Activated CD4-positive, alpha-beta T cell treated with anti-CD3 and anti-CD28 coated beads for 4 hours (primary cell): ENCODE results near the gene TTR.

Source experiments
- DNase-seq, 2 donors: peaks; one replicate each; pipeline ENCODE4 v3.0.0-alpha.2; 2020

Gene TTR

DNA sequence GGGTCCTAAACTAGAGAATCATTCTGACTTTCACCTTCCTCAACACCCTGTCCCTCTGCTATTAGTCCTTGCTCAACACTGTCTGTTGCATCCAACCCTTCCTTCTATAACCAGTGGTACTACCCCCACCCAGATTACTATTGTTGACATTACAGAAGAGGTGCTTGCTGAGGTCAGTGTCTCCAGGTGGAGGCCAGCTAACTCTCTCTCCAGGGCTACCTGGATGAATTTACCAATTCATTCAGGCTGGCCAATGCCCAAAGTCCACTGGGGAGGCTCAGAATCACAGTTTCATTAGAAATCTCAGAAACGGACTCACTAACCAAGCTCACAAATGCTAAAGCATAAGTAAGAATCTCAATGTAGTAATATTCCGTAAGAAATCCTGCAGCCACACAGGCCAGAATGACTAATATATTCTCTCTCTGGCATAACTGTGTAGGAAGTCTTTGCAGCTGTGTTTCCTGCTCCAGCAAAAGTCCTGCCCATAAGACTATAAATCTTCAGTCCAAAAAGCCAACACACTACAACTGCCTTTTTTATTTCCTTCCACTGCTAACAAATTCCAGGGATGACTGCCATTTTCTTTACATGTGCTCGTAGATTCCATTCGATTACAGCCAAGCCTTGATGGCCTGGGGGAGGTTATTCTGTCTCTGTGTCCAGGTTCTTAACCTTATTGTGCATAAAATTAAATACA, 10.0 kb upstream of the TTR start:
- no peak for DNase-seq

DNA sequence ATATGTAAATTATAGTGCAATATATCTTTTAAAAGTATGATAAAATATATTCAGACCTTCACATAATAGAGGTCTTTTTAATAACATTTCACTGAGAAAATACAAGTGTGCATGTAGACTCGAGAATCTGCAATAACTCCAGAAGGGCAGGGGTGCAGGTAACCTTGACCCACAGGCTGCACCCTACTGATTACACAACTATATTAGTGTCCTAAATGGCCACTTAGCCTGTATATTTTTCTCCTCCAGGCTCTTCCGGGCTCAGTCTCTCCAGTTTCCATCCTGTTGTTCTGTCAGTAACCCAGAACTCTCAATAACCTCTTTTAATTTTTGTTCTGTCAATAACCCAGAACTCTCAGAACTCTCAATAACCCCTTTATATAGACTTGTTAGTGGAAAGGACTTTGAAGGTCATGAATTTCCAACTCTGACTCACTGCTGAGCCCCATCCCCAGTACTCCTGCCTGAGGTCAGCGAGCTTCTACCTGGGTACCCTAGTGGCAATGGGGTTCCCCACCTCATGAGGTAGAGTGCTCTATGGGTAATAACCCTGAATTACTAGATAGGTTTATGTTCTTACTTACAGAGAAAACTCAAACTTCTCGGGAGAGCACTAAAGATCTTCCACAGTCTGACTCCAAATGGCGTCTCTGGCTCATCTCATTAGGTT, 8.4 kb upstream of the TTR start:
- no peak for DNase-seq

DNA sequence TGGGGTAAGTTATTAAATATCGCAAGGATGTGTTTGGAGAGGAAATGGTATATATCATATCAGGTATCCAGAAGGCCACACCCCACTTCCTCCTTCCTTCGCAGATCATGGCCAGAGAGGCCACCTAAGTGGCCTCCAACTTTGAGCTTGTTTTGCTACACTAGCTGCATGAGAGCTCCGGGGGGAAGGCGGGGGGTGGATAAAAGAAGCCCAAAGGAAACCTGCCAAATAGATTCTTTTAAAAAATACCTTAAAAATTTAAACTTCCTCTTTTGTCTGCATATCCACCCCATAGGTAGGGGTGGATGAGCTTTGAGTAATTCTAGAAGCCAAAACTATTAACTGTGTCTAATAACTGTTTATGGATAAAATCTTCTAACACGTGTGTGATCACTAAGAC, 5.7 kb upstream of the TTR start:
- DNase-seq = no peak

DNA sequence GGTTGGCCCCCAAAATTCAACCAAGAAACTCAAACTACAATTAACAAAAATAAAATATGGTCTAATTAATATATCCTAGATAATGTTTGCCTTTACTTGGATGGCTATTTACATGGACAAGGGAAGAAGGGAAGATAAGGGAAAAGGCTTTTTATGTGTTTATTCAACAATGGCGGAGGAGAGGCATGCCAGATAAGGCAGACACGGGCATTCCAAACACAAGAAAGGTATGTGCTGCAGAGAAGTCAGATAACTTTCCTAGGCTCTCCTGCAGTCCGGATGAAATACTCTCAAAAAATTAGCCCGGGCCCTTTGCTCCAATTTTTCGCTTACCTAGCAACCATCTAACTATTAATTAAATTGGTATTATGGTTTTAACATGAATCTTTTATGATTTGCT, 5.1 kb upstream of the TTR start:
- no peak for DNase-seq

DNA sequence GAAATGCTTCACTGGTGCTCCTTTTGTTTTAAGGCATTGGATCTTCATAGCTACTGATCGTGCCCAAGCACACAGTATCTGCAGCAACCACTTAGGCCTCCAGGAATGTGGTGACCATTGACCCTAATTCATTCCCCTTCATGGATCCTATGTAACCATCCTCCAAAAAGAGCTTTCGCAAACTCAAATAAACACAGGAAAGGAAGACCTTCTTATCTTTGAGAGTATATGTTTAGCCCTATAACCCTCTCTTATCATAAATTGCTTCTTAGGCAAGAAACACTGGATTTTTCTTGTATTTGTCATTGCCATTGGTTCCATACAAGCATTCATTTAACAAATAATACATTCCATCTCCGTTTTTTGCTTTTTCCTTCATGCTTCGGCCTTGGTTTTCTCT, 4.1 kb upstream of the TTR start:
- no peak for DNase-seq

DNA sequence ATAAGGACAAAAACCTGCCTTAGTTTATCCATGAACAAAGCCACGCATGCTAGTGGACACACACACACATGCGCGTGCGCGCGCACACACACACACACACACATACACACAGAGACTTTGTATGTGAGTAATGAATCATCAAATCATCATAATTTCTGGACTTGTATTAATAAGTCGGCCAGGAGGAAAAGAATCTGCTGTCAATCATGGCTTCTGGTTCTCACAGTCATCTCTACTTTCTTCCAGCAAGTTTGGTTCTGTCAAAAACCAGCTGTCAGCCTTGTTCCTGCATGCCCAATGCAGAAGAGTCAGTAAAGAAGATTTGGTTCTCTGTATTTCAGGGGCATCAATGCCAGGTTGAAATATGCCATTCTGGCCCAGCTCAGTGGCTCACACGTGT, 1.1 kb upstream of the TTR start:
- no peak for DNase-seq

DNA sequence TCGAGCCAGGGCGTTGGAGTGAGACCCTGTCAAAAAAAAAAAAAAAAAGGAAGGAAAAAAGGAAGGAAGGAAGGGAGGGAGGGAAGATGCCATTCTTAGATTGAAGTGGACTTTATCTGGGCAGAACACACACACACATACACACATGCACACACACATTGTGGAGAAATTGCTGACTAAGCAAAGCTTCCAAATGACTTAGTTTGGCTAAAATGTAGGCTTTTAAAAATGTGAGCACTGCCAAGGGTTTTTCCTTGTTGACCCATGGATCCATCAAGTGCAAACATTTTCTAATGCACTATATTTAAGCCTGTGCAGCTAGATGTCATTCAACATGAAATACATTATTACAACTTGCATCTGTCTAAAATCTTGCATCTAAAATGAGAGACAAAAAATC, 564 bp upstream of the TTR start:
- no peak for DNase-seq

DNA sequence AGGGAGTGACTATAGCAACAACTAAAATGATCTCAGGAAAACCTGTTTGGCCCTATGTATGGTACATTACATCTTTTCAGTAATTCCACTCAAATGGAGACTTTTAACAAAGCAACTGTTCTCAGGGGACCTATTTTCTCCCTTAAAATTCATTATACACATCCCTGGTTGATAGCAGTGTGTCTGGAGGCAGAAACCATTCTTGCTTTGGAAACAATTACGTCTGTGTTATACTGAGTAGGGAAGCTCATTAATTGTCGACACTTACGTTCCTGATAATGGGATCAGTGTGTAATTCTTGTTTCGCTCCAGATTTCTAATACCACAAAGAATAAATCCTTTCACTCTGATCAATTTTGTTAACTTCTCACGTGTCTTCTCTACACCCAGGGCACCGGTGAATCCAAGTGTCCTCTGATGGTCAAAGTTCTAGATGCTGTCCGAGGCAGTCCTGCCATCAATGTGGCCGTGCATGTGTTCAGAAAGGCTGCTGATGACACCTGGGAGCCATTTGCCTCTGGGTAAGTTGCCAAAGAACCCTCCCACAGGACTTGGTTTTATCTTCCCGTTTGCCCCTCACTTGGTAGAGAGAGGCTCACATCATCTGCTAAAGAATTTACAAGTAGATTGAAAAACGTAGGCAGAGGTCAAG, 955 bp downstream of the TTR start:
- no peak for DNase-seq

DNA sequence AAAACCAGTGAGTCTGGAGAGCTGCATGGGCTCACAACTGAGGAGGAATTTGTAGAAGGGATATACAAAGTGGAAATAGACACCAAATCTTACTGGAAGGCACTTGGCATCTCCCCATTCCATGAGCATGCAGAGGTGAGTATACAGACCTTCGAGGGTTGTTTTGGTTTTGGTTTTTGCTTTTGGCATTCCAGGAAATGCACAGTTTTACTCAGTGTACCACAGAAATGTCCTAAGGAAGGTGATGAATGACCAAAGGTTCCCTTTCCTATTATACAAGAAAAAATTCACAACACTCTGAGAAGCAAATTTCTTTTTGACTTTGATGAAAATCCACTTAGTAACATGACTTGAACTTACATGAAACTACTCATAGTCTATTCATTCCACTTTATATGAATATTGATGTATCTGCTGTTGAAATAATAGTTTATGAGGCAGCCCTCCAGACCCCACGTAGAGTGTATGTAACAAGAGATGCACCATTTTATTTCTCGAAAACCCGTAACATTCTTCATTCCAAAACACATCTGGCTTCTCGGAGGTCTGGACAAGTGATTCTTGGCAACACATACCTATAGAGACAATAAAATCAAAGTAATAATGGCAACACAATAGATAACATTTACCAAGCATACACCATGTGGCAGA, 3.6 kb downstream of the TTR start:
- DNase-seq = no peak

DNA sequence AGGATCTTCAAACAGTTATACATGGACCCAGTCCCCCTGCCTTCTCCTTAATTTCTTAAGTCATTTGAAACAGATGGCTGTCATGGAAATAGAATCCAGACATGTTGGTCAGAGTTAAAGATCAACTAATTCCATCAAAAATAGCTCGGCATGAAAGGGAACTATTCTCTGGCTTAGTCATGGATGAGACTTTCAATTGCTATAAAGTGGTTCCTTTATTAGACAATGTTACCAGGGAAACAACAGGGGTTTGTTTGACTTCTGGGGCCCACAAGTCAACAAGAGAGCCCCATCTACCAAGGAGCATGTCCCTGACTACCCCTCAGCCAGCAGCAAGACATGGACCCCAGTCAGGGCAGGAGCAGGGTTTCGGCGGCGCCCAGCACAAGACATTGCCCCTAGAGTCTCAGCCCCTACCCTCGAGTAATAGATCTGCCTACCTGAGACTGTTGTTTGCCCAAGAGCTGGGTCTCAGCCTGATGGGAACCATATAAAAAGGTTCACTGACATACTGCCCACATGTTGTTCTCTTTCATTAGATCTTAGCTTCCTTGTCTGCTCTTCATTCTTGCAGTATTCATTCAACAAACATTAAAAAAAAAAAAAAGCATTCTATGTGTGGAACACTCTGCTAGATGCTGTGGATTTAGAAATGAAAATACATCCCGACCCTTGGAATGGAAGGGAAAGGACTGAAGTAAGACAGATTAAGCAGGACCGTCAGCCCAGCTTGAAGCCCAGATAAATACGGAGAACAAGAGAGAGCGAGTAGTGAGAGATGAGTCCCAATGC, 4.6 kb downstream of the TTR start:
- DNase-seq = no peak

DNA sequence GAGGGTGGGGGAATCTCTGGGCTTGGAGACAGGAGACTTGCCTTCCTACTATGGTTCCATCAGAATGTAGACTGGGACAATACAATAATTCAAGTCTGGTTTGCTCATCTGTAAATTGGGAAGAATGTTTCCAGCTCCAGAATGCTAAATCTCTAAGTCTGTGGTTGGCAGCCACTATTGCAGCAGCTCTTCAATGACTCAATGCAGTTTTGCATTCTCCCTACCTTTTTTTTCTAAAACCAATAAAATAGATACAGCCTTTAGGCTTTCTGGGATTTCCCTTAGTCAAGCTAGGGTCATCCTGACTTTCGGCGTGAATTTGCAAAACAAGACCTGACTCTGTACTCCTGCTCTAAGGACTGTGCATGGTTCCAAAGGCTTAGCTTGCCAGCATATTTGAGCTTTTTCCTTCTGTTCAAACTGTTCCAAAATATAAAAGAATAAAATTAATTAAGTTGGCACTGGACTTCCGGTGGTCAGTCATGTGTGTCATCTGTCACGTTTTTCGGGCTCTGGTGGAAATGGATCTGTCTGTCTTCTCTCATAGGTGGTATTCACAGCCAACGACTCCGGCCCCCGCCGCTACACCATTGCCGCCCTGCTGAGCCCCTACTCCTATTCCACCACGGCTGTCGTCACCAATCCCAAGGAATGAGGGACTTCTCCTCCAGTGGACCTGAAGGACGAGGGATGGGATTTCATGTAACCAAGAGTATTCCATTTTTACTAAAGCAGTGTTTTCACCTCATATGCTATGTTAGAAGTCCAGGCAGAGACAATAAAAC, 6.5 kb downstream of the TTR start:
- no peak for DNase-seq

DNA sequence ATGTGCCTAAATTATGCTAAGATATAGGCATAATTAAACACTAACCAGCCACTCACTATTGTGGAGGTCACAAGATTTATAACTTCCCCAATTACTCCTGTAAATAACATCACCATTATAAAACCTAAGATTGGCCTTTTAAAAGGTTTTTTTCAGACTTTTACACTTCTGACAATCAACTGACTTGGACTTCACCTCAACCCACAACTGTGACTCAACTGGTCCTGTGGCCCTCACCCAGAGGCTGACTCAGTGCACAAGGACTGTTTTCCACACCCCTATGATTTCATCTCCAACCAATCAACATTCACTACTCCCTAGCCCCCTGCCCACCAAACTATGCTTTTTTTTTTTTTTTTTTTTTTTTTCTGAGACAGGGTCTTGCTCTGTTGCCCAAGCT, 11.6 kb downstream of the TTR start:
- no peak for DNase-seq

DNA sequence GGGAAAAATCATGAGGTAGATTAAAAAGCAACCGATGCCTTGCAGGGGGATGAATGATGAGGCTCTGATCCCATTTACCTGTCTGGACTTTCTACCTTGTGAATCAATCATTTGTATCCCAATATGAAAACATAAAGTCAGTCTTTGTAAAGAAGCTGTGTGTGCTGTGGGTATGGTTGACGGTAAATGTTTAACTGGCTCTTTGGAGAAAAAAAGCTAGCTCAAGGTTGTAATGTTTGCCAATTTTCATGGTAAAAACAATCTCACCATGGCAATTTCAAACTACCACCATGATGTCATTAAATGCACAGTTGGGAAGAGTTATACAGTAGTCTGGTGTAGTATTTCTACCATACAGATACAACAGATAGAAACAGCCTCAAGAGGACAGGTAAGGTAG, 14.6 kb downstream of the TTR start:
- no peak for DNase-seq

DNA sequence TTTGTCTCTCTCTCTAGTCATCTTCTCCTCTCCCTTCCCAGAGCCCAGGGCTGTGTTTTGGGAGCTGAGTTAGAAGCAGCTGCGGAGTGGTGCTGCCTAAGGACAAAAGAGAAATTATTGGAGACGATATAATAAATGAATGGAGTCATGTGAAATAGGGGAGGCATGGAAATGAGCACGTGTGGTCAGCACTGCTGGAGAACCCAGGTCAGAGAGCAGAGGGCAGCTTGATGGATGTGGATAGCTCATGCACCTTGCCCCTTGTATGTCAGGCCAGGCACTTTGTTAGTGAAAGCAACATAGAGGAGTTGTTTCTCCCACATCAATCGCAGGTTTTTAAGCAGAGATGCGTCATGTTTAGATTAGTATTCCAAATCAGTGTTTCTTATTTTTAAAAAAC, 15.7 kb downstream of the TTR start:
- no peak for DNase-seq

DNA sequence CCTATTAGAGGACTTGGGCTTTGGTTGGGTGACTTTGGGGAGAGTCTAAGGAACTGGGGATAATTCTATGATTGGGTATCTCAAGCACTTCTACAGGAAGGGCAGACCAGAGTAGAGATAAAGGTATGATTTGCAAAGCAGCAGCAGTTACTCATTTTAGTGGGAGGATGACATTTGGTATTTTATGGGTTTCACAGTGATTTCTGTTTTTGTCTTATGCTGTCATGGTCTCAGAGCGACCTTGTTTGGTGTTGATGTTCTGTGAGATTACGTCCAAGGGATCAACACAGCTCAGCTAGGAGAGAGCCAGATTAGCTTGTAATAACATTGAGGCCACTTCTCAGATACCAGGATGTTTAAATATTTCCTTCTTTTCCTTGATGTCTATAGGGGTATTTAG, 18.2 kb downstream of the TTR start:
- no peak for DNase-seq

DNA sequence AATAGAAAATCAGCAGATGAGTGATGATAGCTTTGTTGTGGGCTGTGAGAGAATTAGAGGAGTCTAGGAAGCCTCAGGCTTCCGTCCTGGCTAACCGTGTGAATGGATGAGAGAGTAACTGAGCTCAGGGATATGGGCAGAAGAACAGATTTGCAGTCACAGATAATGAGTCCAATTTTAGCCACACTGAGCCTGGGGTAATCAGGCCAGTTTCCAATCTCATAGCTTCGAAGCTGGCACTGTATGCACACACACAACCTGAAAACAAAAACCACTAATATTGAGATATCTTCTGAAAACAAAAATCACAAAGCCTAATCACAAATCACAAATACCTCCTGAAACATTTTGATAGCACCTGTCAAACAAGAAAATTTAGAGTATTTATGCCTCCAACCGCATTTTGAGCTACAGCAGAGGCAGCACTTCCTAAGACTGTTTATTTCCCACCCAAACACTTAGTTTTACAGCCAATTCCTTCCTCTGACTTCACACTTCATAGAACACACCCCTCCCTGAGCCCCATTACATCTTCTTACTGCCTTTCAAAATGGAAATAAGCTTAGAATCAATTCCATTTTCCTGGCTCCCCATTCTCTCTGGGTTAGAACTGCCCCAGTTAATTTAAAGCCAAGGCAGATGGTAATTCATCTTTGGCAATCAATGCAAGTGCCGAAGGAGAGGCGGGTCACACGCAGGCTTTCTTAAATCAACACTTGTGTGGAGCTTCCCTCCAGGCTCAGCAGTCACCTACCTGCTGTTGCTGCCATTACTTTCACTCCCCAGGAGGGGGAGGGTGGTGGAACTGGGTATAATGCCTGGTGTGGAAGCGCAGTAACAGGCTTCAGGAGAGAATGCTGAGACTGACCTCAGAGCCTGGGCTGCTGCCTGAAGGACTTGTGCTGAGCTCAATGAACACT, 18.9 kb downstream of the TTR start:
- no peak for DNase-seq

DNA sequence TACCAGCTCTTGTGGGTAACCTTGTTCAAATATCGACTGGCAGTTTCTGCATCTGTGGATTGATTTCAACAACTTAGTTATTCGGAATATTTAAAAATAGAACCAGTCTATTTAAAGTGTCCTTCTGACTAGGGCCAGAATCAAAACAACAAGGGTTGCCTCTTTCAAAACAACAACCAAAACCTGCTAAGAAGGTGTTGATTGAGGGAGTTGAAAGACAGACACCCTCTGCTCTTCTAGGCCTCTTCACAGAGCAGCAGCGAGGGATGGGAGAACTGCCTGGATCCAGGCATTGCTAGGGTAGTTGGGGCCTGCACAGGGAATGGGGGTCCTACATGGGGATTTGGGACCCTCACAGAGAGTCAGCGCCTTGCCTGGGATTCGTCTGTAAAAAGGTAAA, 19.8 kb downstream of the TTR start:
- DNase-seq = no peak

DNA sequence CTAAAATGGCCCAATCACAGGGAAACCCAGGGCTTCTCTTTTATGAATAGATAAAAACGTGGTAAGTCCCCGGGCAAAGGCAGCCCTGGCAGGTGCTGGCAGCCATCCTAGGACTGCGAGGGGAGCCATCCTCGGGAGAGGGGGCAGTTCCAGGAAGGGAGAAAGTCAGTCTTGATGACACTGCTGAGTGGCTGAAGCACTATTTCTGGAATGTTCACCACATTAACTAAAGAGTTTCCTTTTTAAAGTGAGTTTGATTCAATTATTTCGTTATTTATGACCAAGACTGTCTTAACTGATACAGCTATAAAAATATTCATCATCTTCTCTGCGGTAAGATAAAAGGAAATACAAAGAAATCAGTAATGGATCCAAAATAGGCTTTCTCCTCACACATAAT, 20.4 kb downstream of the TTR start:
- no peak for DNase-seq

DNA sequence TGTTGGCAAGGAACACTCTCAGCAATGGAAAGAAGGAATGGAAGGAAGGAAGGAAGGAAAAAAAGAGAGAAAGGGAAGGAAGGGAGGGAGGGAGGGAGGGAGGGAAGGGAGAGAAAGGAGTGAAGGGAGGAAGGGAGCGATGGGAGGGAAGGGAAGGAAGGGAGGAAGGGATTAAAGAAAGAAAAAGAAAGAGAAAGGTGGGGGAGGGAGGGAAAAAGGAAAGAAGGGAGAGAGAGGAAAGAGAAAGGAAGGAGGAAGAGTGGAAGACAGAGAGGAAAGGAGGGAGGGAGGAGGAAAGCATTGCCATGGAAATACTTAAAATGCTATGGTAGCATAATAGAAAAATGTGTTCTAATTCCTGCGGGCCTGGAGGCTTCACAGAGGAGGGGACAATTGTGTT, 22.4 kb downstream of the TTR start:
- DNase-seq = no peak

DNA sequence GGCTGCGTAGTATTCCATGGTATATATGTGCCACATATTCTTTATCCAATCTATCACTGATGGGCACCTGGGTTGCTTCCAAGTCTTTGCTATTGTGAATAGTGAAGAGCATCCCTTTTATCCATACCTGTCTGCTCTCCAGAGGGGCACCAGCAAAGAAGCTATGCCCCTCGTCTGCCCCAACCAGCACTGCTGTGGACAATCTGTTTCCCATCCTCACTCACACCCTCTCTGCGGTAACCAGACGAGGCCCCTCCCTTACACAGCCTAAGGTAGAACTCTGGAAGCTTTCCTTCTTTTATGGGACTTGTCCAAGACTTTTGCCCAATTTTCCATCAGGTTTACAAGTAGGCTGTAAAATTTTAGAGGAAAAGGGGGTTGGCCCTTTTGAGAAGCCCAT, 24.9 kb downstream of the TTR start:
- DNase-seq = no peak

DNA sequence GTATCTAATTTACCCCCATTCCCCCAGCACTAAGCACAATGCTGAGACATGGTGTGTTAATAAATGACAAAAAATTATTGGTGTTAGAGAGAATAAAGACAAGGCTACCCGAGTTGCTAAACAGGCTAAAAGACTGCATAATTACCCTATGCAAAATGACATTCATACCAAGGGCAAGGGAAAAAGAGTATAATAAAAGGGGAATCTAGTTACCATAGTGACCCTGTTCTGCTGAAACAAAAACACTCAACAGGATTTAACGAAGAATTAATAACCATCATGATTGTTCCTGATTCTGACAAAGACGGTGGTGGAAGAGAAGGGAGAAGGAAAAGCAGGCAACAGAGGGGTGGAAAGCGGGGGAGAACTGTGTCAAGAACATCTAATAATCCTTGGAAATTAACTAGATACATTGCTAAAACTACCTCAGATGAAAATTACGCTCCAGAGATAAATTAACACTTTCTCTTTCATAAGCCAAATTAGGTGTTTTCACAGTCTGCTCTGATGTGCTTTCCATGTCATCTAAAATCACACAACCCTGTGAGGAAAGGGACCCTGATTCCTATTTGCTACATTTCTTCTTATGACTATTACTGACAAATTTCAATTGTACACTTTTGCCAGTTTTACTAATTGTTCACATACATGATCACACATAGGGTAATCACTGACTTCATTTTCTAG, 25.5 kb downstream of the TTR start:
- no peak for DNase-seq
